Measurements from ENCODE around the gene DAPK2.

DNA sequence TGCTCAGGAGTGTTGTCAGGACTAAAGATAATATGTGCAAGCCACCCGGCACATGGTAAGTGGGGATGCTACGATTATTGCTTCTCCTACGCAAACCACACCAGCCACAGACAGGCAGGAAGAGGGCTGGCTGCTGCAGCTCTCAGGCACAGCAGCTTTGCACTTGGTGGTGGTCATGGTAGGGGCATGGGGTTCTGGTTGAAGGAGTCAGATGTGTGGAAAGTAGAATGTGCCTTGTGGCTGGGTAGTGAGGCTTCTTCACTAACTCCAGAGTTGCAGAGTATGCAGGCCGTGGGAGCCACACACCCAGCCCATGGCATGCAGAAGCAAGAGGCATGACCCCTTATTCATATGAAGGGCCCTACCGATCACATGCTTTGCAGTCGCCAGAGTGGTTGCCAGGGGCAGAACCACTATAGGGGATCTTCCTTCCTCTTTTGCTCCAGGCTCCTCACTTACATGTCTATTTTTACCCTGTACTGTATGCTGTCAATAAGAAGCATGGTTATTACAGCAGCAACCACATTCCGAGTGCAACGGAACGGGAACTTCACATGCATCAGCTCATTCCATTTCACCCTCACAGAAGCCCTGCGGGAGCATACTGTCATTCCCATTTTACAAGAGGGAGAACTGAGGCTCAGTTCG, 153.4 kb downstream of the DAPK2 start:
- TF ChIP-seq, protein P1, sequence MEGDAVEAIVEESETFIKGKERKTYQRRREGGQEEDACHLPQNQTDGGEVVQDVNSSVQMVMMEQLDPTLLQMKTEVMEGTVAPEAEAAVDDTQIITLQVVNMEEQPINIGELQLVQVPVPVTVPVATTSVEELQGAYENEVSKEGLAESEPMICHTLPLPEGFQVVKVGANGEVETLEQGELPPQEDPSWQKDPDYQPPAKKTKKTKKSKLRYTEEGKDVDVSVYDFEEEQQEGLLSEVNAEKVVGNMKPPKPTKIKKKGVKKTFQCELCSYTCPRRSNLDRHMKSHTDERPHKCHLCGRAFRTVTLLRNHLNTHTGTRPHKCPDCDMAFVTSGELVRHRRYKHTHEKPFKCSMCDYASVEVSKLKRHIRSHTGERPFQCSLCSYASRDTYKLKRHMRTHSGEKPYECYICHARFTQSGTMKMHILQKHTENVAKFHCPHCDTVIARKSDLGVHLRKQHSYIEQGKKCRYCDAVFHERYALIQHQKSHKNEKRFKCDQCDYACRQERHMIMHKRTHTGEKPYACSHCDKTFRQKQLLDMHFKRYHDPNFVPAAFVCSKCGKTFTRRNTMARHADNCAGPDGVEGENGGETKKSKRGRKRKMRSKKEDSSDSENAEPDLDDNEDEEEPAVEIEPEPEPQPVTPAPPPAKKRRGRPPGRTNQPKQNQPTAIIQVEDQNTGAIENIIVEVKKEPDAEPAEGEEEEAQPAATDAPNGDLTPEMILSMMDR (IDR thresholded peaks at IDR 0.05): no peak
- TF ChIP-seq EZH2 (IDR thresholded peaks at IDR 0.05; ENCODE audit: borderline replicate concordance, insufficient read depth, low read depth, low read length, poor library complexity, severe bottlenecking): no peak

All from B cell (primary cell).